H1 (cell line): ENCODE results near the gene KRT35. TPM values are rescaled to one million over a fixed set of nuclear protein-coding genes. Genes with fewer than 3 reads are reported as not detected.

ENCODE experiments used
- CTCF ChIA-PET: fragments of 300-600 bp; sonication (Branson Sonifier 250); formaldehyde crosslinking; loops from one replicate; lab custom pipeline; 2021; ENCODE audit not compliant: partially characterized antibody; lab: Charles Lee
- POLR2A ChIA-PET: fragments of 300-600 bp; sonication (Branson Sonifier 250); formaldehyde crosslinking; loops from one replicate; lab custom pipeline; 2021; ENCODE audit warnings: inconsistent platforms; ENCODE audit not compliant: partially characterized antibody; lab: Charles Lee
- DNase-seq, 2 experiments: peaks; one replicate each; pipeline versions ENCODE4 v3.0.0 to v3.0.0-alpha.2; 2010 to 2022; ENCODE audit warnings: low spot score in 2 of 2, low read depth in 1 of 2, mixed read lengths in 1 of 2
- FAIRE-seq: peaks from 2 replicates; lab custom pipeline; 2011; peaks lifted over from hg19 to GRCh38; lab: Jason Lieb, UNC
- H2AFZ ChIP-seq: 2 replicates; pipeline ENCODE4 v1.8.1; 2012; ENCODE audit warnings: low read length, inconsistent platforms
- H2AK5ac ChIP-seq: 2 replicates; pipeline ENCODE4 v1.6.1; 2013; ENCODE audit warnings: low read depth, low read length
- H2BK120ac ChIP-seq: replicated peaks from 2 replicates; pipeline ENCODE3; 2013; ENCODE audit warnings: low read depth, low read length, inconsistent platforms
- H2BK12ac ChIP-seq: 2 replicates; pipeline ENCODE4 v1.6.1; 2013; ENCODE audit warnings: low read depth, low read length
- H2BK15ac ChIP-seq: 2 replicates; pipeline ENCODE4 v1.6.1; 2013; ENCODE audit warnings: low read length
- H2BK20ac ChIP-seq: 2 replicates; pipeline ENCODE4 v1.6.1; 2013; ENCODE audit warnings: low read length
- H2BK5ac ChIP-seq: 2 replicates; pipeline ENCODE4 v1.6.1; 2013; ENCODE audit warnings: low read depth, low read length
- H3K14ac ChIP-seq: 2 replicates; pipeline ENCODE4 v1.6.1; 2013; ENCODE audit warnings: inconsistent platforms; ENCODE audit not compliant: insufficient read length
- H3K18ac ChIP-seq: 2 replicates; pipeline ENCODE4 v1.6.1; 2013; ENCODE audit warnings: low read length; ENCODE audit errors: extremely low read depth
- H3K23ac ChIP-seq: 2 replicates; pipeline ENCODE4 v1.6.1; 2013; ENCODE audit warnings: inconsistent platforms; ENCODE audit not compliant: insufficient read length
- H3K23me2 ChIP-seq: 2 replicates; pipeline ENCODE4 v1.6.1; 2013; ENCODE audit warnings: low read depth, low read length
- H3K27ac ChIP-seq: 2 replicates; pipeline ENCODE4 v1.6.1; 2011; ENCODE audit warnings: low read depth, low read length, inconsistent platforms
- H3K27me3 ChIP-seq, 4 experiments: replicated peaks in 1 of 4; 1 replicate in 1 of 4; 2 replicates in 3 of 4; pipeline versions ENCODE4 v1.6.1 to v1.8.1; 2011 to 2013; ENCODE audit warnings: low read length in 3 of 4, mild to moderate bottlenecking in 3 of 4, inconsistent platforms in 2 of 4, mixed read lengths in 2 of 4, moderate library complexity in 1 of 4; ENCODE audit not compliant: control insufficient read depth in 3 of 4, insufficient read depth in 3 of 4; ENCODE audit errors: extremely low read depth in 1 of 4
- H3K36me3 ChIP-seq, 4 experiments: 2 replicates each; pipeline versions ENCODE4 v1.6.1 to v1.8.1; 2011 to 2013; ENCODE audit warnings: mild to moderate bottlenecking in 4 of 4, low read length in 3 of 4, moderate library complexity in 2 of 4, control low read depth in 1 of 4, inconsistent platforms in 1 of 4; ENCODE audit not compliant: insufficient read depth in 4 of 4, control insufficient read depth in 2 of 4
- H3K4ac ChIP-seq: replicated peaks from 2 replicates; pipeline ENCODE3; 2013; ENCODE audit warnings: low read length, low read depth, mixed read lengths, inconsistent platforms; ENCODE audit not compliant: insufficient read length
- H3K4me1 ChIP-seq, 4 experiments: replicated peaks in 1 of 4; 1 replicate in 1 of 4; 2 replicates in 3 of 4; pipeline versions ENCODE4 v1.6.1 to v1.8.1; 2011 to 2013; ENCODE audit warnings: low read length in 3 of 4, inconsistent platforms in 2 of 4, mixed read lengths in 1 of 4; ENCODE audit not compliant: insufficient read depth in 4 of 4, control insufficient read depth in 3 of 4
- H3K4me2 ChIP-seq, 2 experiments: 2 replicates each; pipeline versions ENCODE4 v1.6.1 to v1.8.1; 2011 to 2013; ENCODE audit warnings: low read depth in 2 of 2, low read length in 2 of 2, control low read depth in 1 of 2, inconsistent platforms in 1 of 2, mild to moderate bottlenecking in 1 of 2; ENCODE audit not compliant: insufficient read depth in 1 of 2
- H3K4me3 ChIP-seq, 4 experiments: fragments of 200-600, 300-600 bp in 1 of 4; sonication (generic), shearing (Covaris generic), sonication (Bioruptor Twin) in 1 of 4; 2 replicates each; pipeline versions ENCODE4 v1.5.1 to v1.8.1; 2011 to 2016; ENCODE audit warnings: low read length in 4 of 4, low read depth in 3 of 4, control low read depth in 2 of 4, inconsistent platforms in 2 of 4, mild to moderate bottlenecking in 2 of 4, mixed read lengths in 1 of 4, moderate library complexity in 1 of 4; ENCODE audit not compliant: insufficient read depth in 2 of 4; ENCODE audit errors: extremely low read depth in 1 of 4
- H3K56ac ChIP-seq: replicated peaks from 2 replicates; pipeline ENCODE3; 2013; ENCODE audit warnings: low read depth, mild to moderate bottlenecking, mixed read lengths, low read length, inconsistent platforms; ENCODE audit not compliant: insufficient read length
- H3K79me1 ChIP-seq: 2 replicates; pipeline ENCODE4 v1.6.1; 2013; ENCODE audit warnings: low read depth, low read length, control low read depth
- H3K79me2 ChIP-seq, 2 experiments: 2 replicates each; pipeline versions ENCODE4 v1.6.1 to v1.8.1; 2012 to 2013; ENCODE audit warnings: low read length in 2 of 2, mild to moderate bottlenecking in 2 of 2, inconsistent platforms in 1 of 2; ENCODE audit not compliant: insufficient read depth in 2 of 2, control insufficient read depth in 1 of 2
- H3K9ac ChIP-seq, 4 experiments: replicated peaks in 1 of 4; 1 replicate in 1 of 4; 2 replicates in 3 of 4; pipeline versions ENCODE4 v1.6.1 to v1.8.1; 2011 to 2013; ENCODE audit warnings: low read depth in 3 of 4, low read length in 3 of 4, control low read depth in 2 of 4, mild to moderate bottlenecking in 2 of 4, moderate library complexity in 2 of 4, inconsistent platforms in 1 of 4; ENCODE audit errors: extremely low read depth in 1 of 4
- H3K9me3 ChIP-seq, 2 experiments: 2 replicates each; pipeline versions ENCODE4 v1.6.1 to v1.8.1; 2012 to 2013; ENCODE audit warnings: mild to moderate bottlenecking in 2 of 2, moderate library complexity in 2 of 2, control low read depth in 1 of 2, inconsistent platforms in 1 of 2, low read depth in 1 of 2, low read length in 1 of 2, mixed read lengths in 1 of 2; ENCODE audit not compliant: insufficient read depth in 2 of 2
- H4K20me1 ChIP-seq, 2 experiments: replicated peaks in 1 of 2; 2 replicates each; pipeline versions ENCODE3 to v1.8.1; 2011 to 2013; ENCODE audit warnings: inconsistent platforms in 2 of 2, low read length in 2 of 2, mild to moderate bottlenecking in 1 of 2; ENCODE audit not compliant: insufficient read depth in 2 of 2, control insufficient read depth in 1 of 2
- H4K5ac ChIP-seq: 2 replicates; pipeline ENCODE4 v1.6.1; 2013; ENCODE audit warnings: low read length, low read depth, mixed read lengths, inconsistent platforms; ENCODE audit not compliant: insufficient read length
- H4K8ac ChIP-seq: 2 replicates; pipeline ENCODE4 v1.8.0; 2013; ENCODE audit warnings: mild to moderate bottlenecking, moderate library complexity, low read length, inconsistent platforms; ENCODE audit not compliant: insufficient read depth; ENCODE audit errors: extremely low read depth
- H4K91ac ChIP-seq: replicated peaks from 2 replicates; pipeline ENCODE3; 2013; ENCODE audit warnings: low read length, mixed read lengths, inconsistent platforms; ENCODE audit not compliant: insufficient read length
- KDM5A ChIP-seq: fragments of 200-600 bp; IDR thresholded peaks from 2 replicates; pipeline ENCODE4 v1.7.1; 2012; ENCODE audit warnings: mild to moderate bottlenecking, low read length, inconsistent platforms, mixed read lengths
- RFX5 ChIP-seq: IDR thresholded peaks from 2 replicates; pipeline ENCODE4 v1.6.1; 2011; ENCODE audit warnings: low read depth, low read length, improper control_type of control experiment, borderline replicate concordance
- RXRA ChIP-seq: IDR thresholded peaks from 2 replicates; pipeline ENCODE4 v1.6.1; 2011; ENCODE audit warnings: low read depth, mild to moderate bottlenecking, low read length, moderate library complexity; ENCODE audit not compliant: insufficient read depth
- SAP30 ChIP-seq: fragments of 300-600 bp; sonication (generic); IDR thresholded peaks from 2 replicates; pipeline ENCODE4 v1.7.1; 2012; ENCODE audit warnings: low read length, moderate library complexity, mild to moderate bottlenecking, inconsistent platforms; ENCODE audit not compliant: insufficient read depth, insufficient replicate concordance
- TAF1 ChIP-seq: IDR thresholded peaks from 2 replicates; pipeline ENCODE4 v1.6.1; 2011; ENCODE audit warnings: mild to moderate bottlenecking, low read depth, low read length
- WGBS, 2 experiments: shearing (Covaris generic) in 1 of 2; methylation state at CpG; one replicate each; pipeline versions ENCODE4 v1.1.6 to v1.1.7; 2013 to 2015; ENCODE audit warnings: low lambda C conversion rate in 2 of 2, mixed read lengths in 2 of 2, inconsistent platforms in 1 of 2, low coverage in 1 of 2, missing lambda C conversion rate in 1 of 2; ENCODE audit not compliant: insufficient replicate concordance in 2 of 2, insufficient coverage in 1 of 2, insufficient read length in 1 of 2; ENCODE audit errors: extremely low coverage in 1 of 2, missing lambda C conversion rate in 1 of 2; 5-methylcytosine and 5-hydroxymethylcytosine counted together
- polyA plus RNA-seq, 7 experiments: library from polyadenylated mRNA; depleted of rRNA in 3 of 7; stranded (reverse) in 5 of 7; unstranded in 2 of 7; fragments of >200 nt in 5 of 7; fragments of 200-250 nt in 2 of 7; gene quantifications; 1 replicate in 5 of 7; 2 replicates in 1 of 7; 4 replicates in 1 of 7; pipeline versions ENCODE4 v1.2.1 to v1.2.3, GENCODE V29; 2011 to 2013; ENCODE audit warnings: missing spikeins in 2 of 7, mixed read lengths in 2 of 7
- total RNA-seq: library from RNA; stranded (reverse); fragmentation: NEBNext Ultra II Directional; extraction: Animal tissue kit (Norgen Biotek cat#: 25700); gene quantifications from 2 replicates; pipeline ENCODE4 v1.2.1, GENCODE V29; 2021
- TF ChIP-seq, protein P1 (sequence below), 3 experiments: IDR thresholded peaks; 1 replicate in 2 of 3; 2 replicates in 1 of 3; pipeline versions ENCODE4 v1.5.1 to v1.6.1; 2011; ENCODE audit warnings: low read length in 3 of 3, mild to moderate bottlenecking in 3 of 3, inconsistent platforms in 2 of 3, low read depth in 1 of 3, moderate library complexity in 1 of 3; ENCODE audit not compliant: insufficient read depth in 1 of 3; ENCODE audit errors: control extremely low read depth in 1 of 3

KRT35 gene
- total and polyA plus RNA-seq, 2 of the 8 experiments (the other 6 are each of a cell fraction or from before 2014, with no cell fraction given), result not detected

GRCh38 chr17:41516147-41516829 lies 35.3 kb upstream of the KRT35 start:
- H3K23me2 ChIP-seq, result no peaks in the 10 kb centered on the region; the same call in 1 of the 2 replicates
- no peaks in the 10 kb centered on the region for H3K36me3 ChIP-seq
- DNase-seq (no peak), FAIRE-seq (no peak)
- H3K27ac ChIP-seq, result no peak overlapping the region
- POLR2A ChIA-PET, result interaction anchor here (8.0 kb wide), 1 partner anchor 12 kb away, joined by 69 read pairs; the partner anchor contains the start of gene KRT19
- no peak overlapping the region for H3K9ac ChIP-seq
- no peak overlapping the region for H2BK5ac ChIP-seq
- H4K20me1 ChIP-seq, result no peaks in the 10 kb centered on the region
- H2BK15ac ChIP-seq, result no peak overlapping the region
- H4K91ac ChIP-seq, result no peak overlapping the region
- H3K9me3 ChIP-seq, result no peaks in the 10 kb centered on the region
- H3K4me2 ChIP-seq, result no peak overlapping the region
- no peak overlapping the region for H3K23ac ChIP-seq
- no peak overlapping the region for H3K14ac ChIP-seq
- H2AK5ac ChIP-seq, result no peak overlapping the region
- peak overlapping the region; percentile 27; the same call in 1 of the 2 replicates for H2BK12ac ChIP-seq
- no peak overlapping the region for H3K56ac ChIP-seq
- H3K79me1 ChIP-seq, result no peaks in the 10 kb centered on the region
- no peak overlapping the region; the same call in 1 of the 2 replicates for H4K8ac ChIP-seq
- H3K18ac ChIP-seq, result no peak overlapping the region
- H2BK20ac ChIP-seq, result no peak overlapping the region
- H3K27me3 ChIP-seq, result no peaks in the 10 kb centered on the region; a peak in 1 of 7 replicates
- 93% methylated on average over 13 of the region's 14 CpGs; no CpG with 5 or more reads in 1 of the 2 experiments for WGBS, 2 experiments
- no peak for TF ChIP-seq KDM5A
- no peak for TF ChIP-seq TAF1
- no peak for TF ChIP-seq RXRA
- TF ChIP-seq SAP30, result no peak
- TF ChIP-seq RFX5, result no peak
- TF ChIP-seq, protein P1, sequence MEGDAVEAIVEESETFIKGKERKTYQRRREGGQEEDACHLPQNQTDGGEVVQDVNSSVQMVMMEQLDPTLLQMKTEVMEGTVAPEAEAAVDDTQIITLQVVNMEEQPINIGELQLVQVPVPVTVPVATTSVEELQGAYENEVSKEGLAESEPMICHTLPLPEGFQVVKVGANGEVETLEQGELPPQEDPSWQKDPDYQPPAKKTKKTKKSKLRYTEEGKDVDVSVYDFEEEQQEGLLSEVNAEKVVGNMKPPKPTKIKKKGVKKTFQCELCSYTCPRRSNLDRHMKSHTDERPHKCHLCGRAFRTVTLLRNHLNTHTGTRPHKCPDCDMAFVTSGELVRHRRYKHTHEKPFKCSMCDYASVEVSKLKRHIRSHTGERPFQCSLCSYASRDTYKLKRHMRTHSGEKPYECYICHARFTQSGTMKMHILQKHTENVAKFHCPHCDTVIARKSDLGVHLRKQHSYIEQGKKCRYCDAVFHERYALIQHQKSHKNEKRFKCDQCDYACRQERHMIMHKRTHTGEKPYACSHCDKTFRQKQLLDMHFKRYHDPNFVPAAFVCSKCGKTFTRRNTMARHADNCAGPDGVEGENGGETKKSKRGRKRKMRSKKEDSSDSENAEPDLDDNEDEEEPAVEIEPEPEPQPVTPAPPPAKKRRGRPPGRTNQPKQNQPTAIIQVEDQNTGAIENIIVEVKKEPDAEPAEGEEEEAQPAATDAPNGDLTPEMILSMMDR (IDR thresholded peaks at IDR 0.05; ENCODE audit: control extremely low read depth in 1 of 3, insufficient read depth in 1 of 3, low read depth in 1 of 3, low read length in 3 of 3), result no peak
- H3K79me2 ChIP-seq, result no peaks in the 10 kb centered on the region
- H3K4ac ChIP-seq, result no peak overlapping the region
- no peak overlapping the region for H2BK120ac ChIP-seq
- H3K4me1 ChIP-seq, result peaks cover 0 to 5% (median 1%) of the 10 kb centered on the region in 4 experiments; a peak in 5 of 7 replicates
- no peak overlapping the region for H4K5ac ChIP-seq
- CTCF ChIA-PET, result interaction anchor here (0.8 to 4.3 kb wide), 11 partner anchors 12 to 151 kb away, joined by 3 to 30 read pairs (median 3); partner anchors contain the start of gene KRT19
- H2AFZ ChIP-seq, result no peak overlapping the region
- H3K4me3 ChIP-seq, result no peak overlapping the region
